Measurements from ENCODE around the gene SPATA12.
"Not testable (repeated sequence)": the region's sequence is repeated elsewhere in the genome, so short reads cannot be mapped to it uniquely, and the experiment has no call there.

SPATA12 gene

DNA sequence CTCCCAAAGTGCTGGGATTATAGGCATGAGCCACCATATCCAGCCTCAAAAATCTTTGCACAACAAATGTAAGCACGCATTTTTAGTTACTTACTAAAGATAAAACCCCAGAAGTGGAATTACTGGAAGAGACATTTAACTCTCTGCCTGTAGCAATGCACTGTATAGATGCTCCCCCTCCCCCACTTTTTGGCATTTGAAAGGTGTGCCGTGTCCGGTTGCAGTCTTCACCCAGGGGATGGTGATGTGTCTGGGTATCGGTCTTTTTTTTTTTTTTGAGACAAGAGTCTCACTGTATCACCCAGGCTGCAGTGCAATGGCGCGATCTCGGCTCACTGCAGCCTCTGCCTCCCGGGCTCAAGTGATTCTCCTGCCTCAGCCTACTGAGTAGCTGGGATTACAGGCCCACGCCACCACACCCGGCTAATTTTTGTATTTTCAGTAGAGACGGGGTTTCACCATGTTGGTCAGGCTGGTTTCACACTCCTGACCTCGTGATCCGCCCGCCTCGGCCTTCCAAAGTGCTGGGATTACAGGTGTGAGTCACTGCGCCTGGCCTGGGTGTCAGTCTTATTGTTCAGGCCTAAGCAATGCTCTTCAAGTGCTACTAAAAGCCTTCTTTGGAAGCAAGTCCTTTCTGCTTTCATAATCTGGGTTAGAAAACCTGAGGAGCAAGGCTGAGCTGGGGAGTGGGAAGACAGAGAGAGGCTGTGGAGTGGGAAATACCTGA lies 23.0 kb downstream of the SPATA12 start:
- not testable (repeated sequence) for DNase-seq (ENCODE audit: low spot score)

GRCh38 chr3:57085211-57085610 lies 24.7 kb downstream of the SPATA12 start:
- no peak for DNase-seq (ENCODE audit: low spot score)

DNA sequence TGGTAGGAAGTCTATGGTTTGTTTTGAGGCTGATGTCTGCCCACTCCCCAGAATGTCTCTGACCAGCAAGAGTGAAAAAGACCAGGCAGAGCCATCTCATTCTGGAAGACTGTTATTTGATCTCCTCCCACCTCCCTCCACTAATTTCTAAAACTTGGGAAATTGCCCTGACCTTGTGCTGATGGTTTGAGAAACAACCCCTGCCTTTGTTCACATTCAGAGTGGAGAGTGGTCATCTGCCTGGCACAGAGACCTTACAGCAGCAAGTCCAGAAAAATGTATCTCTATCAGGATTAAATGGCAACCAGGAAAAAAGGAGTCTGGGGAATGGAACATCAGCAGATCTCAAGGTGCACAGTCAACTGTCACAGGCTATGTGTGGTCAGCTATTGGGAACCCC lies 25.7 kb downstream of the SPATA12 start:
- peak; percentile 72 for DNase-seq (ENCODE audit: low spot score)

DNA sequence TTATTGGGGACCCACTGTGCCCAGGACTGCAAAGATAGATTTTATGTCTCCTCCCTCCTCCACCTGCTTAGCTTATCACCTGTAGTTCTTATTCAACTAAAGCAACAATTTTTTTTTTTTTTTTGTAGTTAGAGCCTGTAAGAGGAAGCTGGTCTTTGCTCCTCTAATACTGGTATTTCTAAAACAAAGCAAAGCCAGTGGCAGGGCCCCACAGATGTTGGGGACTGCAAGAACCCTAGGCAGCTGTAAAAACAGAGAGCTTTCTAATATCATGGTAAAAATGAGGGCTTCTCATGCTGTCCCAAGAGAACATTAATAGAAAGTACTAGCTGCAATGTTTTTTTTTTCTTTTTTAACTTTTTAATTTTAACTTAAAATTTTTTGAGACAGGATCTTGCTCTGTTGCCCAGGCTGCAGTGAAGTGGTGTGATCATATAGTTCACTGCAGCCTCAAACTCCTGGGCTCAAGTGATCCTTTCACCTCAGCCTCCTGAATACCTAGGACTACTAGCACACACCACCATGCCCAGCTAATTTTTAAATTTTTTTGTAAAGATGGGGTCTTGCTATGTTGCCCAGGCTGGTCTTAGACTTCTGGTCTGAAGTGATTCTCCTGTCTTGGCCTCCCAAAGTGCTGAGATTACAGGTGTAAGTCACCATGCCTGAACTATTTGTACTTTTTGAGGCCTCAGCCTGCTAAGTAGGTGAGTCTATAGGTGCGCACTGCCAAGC lies 27.1 kb downstream of the SPATA12 start:
- DNase-seq (ENCODE audit: low spot score), result no peak

DNA sequence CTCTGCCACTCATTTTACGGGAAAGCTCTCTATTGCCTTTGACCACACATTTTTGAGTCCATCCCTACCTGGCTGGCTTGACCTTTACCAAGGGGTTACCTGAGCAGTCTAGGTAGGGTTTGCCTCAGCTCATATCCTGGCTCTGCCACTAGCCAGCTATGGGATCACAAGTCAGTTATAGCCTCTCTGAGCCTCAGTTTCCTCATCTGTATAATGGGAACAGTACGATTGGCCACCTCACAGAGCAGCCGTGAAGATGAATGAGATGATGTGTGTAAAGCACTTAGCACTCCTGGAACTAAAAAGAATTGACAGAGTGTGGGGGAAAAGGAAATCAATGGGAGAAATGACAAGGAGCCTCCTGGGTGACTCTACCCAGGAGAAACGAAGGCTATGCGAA lies 28.0 kb downstream of the SPATA12 start:
- no peak for DNase-seq (ENCODE audit: low spot score)

GRCh38 chr3:57089043-57089442 lies 28.6 kb downstream of the SPATA12 start:
- no peak for DNase-seq (ENCODE audit: low spot score)

DNA sequence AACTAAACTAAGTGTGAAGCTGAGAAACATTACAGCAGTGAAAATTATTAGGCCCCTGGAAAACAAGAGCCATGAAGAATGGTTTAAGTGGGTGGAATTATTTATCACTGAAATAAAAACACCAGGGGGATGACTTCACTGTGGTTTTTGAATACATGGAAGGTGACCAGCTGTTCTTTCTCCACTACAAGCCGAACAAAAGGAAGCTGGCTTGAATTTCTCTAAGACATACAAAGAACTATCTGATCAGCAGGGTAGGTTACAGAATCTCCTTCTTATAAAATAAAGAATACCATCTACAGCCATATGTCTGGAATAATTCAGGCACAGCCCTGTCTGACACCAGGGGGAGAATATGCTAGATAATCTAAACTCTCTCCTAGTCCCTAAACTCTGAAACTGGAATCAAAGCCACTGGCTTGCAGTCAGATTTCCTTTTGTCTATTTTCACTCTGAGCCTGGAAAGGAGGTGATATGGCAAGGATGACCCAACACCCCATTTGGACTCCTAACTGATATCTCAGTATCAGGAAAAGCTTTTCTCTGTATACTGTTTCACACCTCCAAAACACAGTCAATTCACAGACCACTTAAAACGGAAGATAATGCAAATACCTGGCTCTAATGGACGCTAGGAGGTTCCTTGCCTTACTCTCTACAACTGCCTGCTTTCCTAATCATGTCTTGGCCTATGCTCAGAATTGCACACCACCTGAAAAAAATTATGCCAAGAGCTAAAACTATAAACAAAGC lies 31.2 kb downstream of the SPATA12 start:
- no peak for DNase-seq (ENCODE audit: low spot score)

GRCh38 chr3:57093489-57093888 lies 33.0 kb downstream of the SPATA12 start:
- no peak for DNase-seq (ENCODE audit: low spot score)

GRCh38 chr3:57093971-57094535 lies 33.6 kb downstream of the SPATA12 start:
- no peak for DNase-seq (ENCODE audit: low spot score)

- no peak for DNase-seq (ENCODE audit: low spot score)
Observed at GRCh38 chr3:57094575-57094974, 34.1 kb downstream of the SPATA12 start.

GRCh38 chr3:57095363-57095762 lies 34.9 kb downstream of the SPATA12 start:
- DNase-seq (ENCODE audit: low spot score), result no peak

DNA sequence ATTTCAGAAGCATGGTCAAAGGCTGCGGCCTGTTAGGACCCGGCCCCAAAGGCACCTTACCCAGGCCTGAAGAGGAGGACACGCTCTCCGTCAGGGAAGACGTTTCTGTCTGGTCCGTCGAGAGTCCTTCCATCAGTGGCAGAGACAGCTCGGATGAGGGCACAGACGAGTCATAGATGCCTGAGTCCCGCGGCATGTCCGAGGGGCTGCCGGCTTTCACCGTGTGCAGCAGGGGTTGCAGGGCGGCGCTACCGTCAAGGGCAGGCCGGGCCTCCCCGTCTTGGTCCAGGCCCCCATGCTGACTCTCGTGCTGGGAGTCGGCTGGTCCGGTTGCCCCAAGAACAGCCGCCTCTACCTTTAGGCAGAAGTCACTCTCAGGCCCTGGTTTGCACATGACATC lies 37.1 kb downstream of the SPATA12 start:
- no peak for DNase-seq (ENCODE audit: low spot score)

DNA sequence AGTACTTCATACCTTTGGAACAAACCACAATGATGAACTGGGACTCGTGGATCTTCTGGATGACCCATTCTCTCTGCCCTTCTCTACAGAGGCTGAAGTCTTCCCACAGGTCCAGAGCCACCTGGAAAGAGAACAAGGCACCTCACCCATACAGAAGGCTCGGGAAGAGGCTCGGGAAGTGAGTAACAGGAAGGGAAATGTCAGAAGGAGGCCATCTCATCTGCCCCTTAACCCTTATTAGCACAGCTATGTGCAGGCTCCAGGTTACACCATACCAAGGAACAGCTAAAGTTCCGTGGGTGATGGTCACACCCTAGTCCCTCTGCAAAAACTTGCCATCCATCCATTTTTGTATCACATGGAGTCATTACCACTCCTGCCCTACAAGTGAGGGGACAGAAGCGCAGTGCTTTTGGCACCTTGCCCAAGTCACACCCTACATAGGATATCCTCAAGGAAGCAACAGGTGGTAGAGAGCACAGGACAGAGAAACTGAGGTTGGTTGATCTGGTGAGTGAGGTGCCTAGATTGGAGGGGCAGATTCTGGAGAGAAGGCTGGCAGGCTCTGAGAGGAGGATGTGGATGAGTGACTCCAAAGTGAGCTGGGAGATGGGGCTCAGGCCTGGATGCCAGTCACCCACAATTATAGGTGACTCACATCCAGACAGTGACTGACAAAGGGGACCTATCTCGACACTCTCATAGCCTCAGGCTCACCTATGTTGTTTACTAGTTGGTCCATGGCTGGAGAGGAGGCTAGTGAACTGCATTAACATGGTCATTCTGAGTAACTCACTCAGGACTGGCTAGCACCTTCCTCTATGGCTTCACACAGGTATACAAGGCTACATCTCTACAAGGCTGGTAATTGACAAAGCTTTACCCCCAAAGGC lies 38.2 kb downstream of the SPATA12 start:
- no peak for DNase-seq (ENCODE audit: low spot score)

DNA sequence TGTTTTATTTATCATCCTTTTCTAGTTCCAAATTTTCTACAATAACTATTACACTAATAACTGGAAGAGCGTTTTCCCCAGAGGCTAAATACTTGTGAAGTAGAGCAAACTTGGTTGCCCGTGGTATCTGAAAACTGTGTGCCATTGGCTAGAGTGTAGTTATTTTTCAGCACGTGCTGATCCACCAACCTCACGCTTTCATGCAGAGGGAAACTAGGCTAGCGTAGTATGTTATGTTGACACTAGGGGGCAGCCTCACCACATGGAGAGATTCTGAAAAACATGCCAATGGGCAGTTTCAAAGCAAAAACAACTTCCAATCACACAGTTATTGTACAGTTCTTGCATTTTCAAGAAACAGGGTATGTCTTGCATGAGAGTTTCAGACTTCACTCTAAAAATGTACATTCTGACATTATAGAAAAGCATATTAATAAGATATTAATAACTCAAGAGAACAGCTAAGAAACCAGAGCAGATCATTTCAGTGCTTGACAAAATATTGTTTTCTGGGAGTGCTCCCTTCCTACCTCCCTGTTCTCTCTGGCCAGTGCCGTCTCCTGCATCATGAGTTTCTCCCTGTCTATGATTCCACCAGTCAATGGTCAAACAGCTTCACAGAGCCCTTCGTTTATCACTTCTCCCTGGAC lies 39.7 kb downstream of the SPATA12 start:
- DNase-seq (ENCODE audit: low spot score), result peak; percentile 90

DNA sequence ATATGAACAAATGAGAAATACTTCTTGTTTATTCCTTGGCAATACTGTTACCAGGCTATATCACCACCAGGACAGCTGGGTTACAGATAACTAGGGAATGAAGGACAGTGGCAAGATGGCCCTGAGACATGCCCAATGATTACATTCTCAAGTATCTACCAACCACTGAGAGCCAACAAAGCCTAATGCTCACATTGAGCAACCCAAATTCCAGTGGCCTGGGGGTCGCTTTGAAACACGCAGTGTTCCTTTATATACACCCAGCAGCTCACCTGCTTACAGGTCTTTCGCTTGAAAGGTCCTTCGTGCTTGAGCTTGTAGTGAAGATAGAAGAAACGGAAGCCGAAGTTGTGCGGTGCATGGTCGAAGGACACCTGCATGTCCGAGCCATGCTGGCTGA lies 45.1 kb downstream of the SPATA12 start:
- DNase-seq (ENCODE audit: low spot score), result no peak

DNA sequence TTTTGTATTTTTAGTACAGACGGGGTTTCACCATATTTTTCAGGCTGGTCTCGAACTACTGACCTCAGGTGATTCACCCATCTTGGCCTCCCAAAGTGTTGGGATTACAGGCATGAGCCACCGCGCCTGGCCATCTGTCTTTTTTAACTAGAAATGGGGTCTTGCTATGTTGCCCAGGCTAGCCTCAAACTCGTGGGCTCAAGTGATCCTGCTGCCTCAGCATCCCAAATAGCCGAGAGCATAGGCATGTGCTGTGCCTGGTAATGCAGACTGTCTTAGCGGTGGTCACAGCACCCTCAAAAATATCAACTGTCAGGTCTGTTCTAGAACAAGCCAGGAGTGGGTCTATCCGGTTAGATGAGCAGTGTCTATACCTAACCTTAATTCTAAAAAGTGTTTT lies 48.2 kb downstream of the SPATA12 start:
- no peak for DNase-seq (ENCODE audit: low spot score)

DNA sequence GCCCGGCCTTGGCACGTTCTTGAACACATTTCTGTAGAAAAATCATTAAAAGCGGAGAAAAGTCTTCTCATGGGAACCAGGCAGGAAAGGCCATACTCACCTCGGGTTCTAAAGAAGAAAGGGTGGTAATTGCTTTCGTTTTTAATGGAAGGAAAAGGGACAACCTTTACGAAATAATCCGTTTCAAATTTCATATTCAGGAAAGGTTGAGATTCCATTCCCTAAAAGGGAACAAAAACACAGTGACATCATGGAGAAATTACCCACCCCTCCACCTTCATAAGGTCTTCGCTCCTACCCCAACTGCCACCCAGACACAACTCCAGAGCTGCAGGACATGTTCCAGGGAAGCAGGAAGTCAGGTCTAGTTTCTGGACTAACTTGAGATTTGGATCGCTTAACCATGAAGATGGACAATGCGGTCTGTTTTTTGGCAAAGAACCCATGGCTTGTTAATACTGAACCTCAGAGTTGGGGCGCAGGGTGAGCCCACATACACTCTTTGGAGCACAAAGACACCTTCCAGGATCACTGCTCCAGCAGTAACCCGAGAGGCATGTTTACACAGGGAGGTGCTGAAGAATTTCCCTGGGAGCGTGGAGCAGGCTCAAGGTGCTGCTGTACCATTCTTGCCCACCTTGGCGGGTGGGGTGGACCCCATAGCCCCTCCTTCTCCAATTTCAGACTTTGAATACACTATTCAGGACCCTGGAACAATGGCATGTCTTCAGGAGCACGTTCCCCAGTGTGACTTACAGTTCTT lies 49.2 kb downstream of the SPATA12 start:
- no peak for DNase-seq (ENCODE audit: low spot score)

DNA sequence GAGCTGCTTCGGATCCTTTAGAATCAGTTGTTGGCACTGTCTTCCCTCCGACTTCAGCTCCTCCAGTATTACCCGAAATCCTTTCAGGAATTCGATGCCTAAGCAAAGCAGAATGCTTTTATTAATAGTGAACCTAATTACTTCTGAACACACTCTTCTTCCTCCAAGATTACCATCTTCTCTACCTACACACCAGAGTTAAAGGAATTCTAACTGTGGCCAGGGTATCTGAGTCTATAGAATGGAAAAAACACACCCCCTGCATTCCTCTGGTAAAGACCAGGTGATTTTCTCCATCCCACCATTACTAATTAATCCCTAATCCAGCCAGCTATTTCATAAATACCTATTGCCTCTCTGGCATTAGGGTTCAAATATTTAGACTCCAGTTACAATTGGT lies 49.8 kb downstream of the SPATA12 start:
- no peak for DNase-seq (ENCODE audit: low spot score)

GRCh38 chr3:57110798-57111197 lies 50.3 kb downstream of the SPATA12 start:
- no peak for DNase-seq (ENCODE audit: low spot score)

DNA sequence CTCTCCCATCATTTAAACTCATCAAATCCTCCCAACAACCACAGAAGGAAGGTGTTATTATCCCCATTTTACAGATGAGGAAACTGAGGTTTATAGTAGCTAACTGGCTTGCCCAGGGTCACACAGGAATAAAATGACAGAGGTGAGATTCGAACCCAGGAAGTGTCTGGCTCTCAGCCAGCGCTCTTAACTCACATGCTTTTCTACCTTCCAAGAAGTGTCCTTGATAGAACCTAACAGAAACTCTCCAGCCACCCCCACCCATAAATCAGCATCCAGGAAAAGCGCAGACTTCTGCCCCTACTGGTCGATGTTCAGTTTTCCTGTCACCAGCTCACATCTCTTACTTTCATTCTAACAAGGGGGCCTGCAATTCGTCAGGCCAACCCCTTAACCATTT lies 51.7 kb downstream of the SPATA12 start:
- DNase-seq (ENCODE audit: low spot score), result no peak
